HG03108 (cell line): ENCODE data around the gene SYP.
"Not testable (repeated sequence)": the region's sequence is repeated elsewhere in the genome, so short reads cannot be mapped to it uniquely, and the experiment has no call there.

ENCODE experiments used
- ATAC-seq: cut with Tn5 transposase; IDR thresholded peaks from one replicate; pipeline ENCODE4 v1.9.1; 2021; ENCODE audit warnings: moderate library complexity; ENCODE audit not compliant: unreplicated experiment

The SYP gene

DNA sequence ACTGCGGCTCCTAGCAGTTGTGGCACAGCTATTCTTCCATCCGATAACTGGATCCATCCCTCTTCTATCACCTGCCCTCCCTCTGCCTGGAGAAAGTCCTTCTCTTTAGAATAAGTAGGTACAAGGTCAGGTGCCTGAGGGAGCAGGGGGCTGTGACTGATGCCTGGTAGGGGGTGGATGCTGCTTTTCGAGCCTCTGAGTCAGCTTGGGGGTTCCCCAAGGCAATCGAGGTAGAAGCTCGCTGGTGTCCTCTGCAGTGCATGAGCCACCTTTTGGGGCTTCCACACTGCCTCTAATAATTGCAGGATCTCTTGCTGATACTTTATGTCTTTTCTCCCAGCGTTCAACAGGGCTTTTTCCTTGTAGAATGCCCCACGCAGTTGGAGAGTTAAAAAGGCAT is 56.8 kb downstream of the SYP start:
- ATAC-seq, result not testable (repeated sequence)

DNA sequence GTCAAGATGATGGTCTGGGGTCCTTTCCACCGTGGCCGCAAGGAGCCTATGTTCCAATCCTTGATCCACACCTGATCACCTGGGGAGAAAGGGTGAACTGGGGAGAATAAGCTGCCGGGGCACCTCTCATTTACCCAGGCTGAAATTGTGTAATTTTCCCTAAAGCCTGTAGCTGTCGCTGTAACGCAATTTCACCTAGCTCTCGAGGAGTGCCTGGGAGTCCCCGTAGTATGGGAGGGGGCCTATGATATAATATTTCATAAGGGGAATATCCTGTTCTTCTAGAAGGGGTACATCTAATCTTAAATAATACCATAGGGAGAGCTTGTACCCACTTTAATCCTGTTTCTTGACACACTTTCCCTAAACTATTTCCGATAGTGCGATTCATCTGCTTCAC is 57.7 kb downstream of the SYP start:
- ATAC-seq, result not testable (repeated sequence)

DNA sequence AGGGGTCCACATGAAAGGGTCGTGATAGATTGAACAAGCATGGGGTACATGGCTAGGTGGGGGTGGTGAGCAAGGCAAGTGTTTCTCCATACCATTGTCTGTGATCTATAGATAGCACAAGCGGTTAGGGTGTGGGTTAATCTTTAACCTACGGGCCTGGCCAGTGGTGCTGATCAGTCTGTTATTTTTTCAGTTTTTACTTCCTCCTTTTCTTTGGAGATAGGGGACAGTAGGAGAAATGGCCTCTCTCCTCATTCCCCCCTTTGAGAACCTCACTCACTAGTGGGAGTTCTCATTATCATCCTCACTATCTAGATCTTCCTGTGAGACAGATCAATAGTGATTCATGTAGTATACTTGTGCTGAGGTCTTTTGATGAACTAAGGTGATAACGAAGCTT is 60.3 kb downstream of the SYP start:
- no peak for ATAC-seq
